ENCODE results near the gene PLA2G4E. TPM values are rescaled to one million over a fixed set of nuclear protein-coding genes. Genes with fewer than 3 reads are reported as not detected.
A peak's percentile ranks its signal among the peaks of the same experiment; 100 is the strongest.

Gene PLA2G4E
- total RNA-seq, 1 experiment from 2014 or later: 1.8 TPM

GRCh38 chr15:41935566-41936020 is 85.2 kb downstream of the PLA2G4E start:
- Histone ChIP-seq H3K4me3 (ENCODE audit: low read depth, low read length) (no peak overlapping the region), H3K4me1 (peaks cover 14% of the 10 kb centered on the region), H3K9me3 (no peaks in the 10 kb centered on the region), H3K36me3 (ENCODE audit: control insufficient read depth, insufficient read depth, low read length) (no peaks in the 10 kb centered on the region; the same call in none of the 2 replicates), H3K27me3 (replicated peaks; ENCODE audit: control insufficient read depth, insufficient read depth, low read length) (no peaks in the 10 kb centered on the region)
- TF ChIP-seq CTCF (IDR thresholded peaks at IDR 0.05; ENCODE audit: insufficient read depth in 1 of 2, low read depth in 1 of 2, low read length in 1 of 2, severe bottlenecking in 1 of 2, unreplicated experiment in 1 of 2): no peak
- DNase-seq: no peak
- Mint-ChIP-seq H3K27me3 (ENCODE audit: insufficient read depth, unreplicated experiment) (no peaks in the 10 kb centered on the region), H3K9me3 (ENCODE audit: unreplicated experiment) (no peaks in the 10 kb centered on the region), H3K36me3 (ENCODE audit: insufficient read depth, unreplicated experiment) (peaks cover 64% of the 10 kb centered on the region), H3K27ac (ENCODE audit: unreplicated experiment) (no peak overlapping the region), H3K4me3 (ENCODE audit: unreplicated experiment) (no peak overlapping the region), H3K4me1 (ENCODE audit: low read depth, unreplicated experiment) (peaks cover 38% of the 10 kb centered on the region)
- ChIA-PET CTCF (interaction anchor here (1.6 kb wide), 1 partner anchor 31 kb away, joined by 3 read pairs; no protein-coding TSS in a partner anchor), POLR2A (no interaction called here)
- intact Hi-C loops (cut with micrococcal nuclease; ENCODE audit: unreplicated experiment): no loop called here
- BruUV-seq (replicated peaks): no TSS peak

DNA sequence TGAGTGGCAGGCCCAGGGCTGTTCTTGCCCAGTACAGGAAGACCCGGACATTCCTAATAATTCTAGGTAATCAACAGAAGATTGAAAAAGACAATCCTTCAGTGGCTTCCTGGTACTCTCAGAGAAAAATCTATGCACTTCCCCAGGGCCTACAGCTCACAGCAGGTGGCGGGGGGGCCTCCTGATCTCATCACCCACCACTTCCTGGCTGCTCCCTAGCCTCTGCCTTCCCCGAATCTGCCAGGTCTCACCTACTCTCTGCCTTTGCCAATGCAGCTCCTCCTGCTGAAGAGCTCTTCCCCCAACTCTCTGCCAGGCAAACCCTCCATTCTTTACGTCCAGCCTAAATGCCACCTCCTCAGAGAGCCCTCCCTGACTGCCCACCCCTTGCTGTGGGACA is 86.0 kb downstream of the PLA2G4E start:
- CTCF ChIA-PET: interaction anchor here (1.6 kb wide), 1 partner anchor 30 kb away, joined by 3 read pairs; no protein-coding TSS in a partner anchor
- no peaks in the 10 kb centered on the region for H3K9me3 Mint-ChIP-seq (ENCODE audit: unreplicated experiment)
- peaks cover 34% of the 10 kb centered on the region for H3K4me1 Mint-ChIP-seq (ENCODE audit: low read depth, unreplicated experiment)
- H3K4me3 ChIP-seq (ENCODE audit: low read depth, low read length): no peak overlapping the region
- H3K4me3 Mint-ChIP-seq (ENCODE audit: unreplicated experiment): peak overlapping the region; percentile 49
- no peaks in the 10 kb centered on the region for H3K27me3 ChIP-seq (replicated peaks; ENCODE audit: control insufficient read depth, insufficient read depth, low read length)
- DNase-seq: no peak
- no peak for TF ChIP-seq CTCF (IDR thresholded peaks at IDR 0.05; ENCODE audit: insufficient read depth in 1 of 2, low read depth in 1 of 2, low read length in 1 of 2, severe bottlenecking in 1 of 2, unreplicated experiment in 1 of 2)
- H3K36me3 Mint-ChIP-seq (ENCODE audit: insufficient read depth, unreplicated experiment): peaks cover 57% of the 10 kb centered on the region
- H3K4me1 ChIP-seq: peaks cover 22% of the 10 kb centered on the region
- peak overlapping the region; percentile 45 for H3K27ac Mint-ChIP-seq (ENCODE audit: unreplicated experiment)
- no peaks in the 10 kb centered on the region for H3K27me3 Mint-ChIP-seq (ENCODE audit: insufficient read depth, unreplicated experiment)
- intact Hi-C loops (cut with micrococcal nuclease; ENCODE audit: unreplicated experiment): no loop called here
- POLR2A ChIA-PET: interaction anchor here (0.6 to 0.8 kb wide), 2 partner anchors 38 to 119 kb away, joined by 4 to 9 read pairs; partner anchors contain the start of gene EHD4
- BruUV-seq (replicated peaks): no TSS peak
- no peaks in the 10 kb centered on the region; the same call in none of the 2 replicates for H3K36me3 ChIP-seq (ENCODE audit: control insufficient read depth, insufficient read depth, low read length)
- H3K9me3 ChIP-seq: no peaks in the 10 kb centered on the region

DNA sequence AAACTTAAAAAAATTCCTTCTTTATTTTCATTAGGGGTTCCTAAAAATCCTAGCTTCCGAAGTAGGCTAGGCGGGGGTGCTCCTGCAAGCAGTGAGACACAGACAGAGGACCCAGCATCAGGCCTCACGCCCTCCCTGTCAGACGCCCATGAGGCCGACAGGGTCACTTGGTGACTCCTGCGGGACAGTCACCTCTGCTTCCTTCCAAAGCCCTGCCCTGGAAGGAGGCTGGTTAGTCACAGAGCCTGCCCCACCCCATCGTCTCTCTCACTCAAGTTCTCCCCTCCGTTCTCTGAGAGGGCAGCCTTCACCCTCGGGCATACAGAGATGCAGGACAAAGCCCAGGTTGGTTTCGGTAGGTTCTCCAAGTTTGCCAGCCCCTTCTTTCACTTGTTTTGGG is 87.1 kb downstream of the PLA2G4E start:
- Mint-ChIP-seq H3K27me3 (ENCODE audit: insufficient read depth, unreplicated experiment) (no peaks in the 10 kb centered on the region), H3K36me3 (ENCODE audit: insufficient read depth, unreplicated experiment) (peaks cover 55% of the 10 kb centered on the region), H3K4me3 (ENCODE audit: unreplicated experiment) (no peak overlapping the region), H3K27ac (ENCODE audit: unreplicated experiment) (no peak overlapping the region), H3K9me3 (ENCODE audit: unreplicated experiment) (no peaks in the 10 kb centered on the region), H3K4me1 (ENCODE audit: low read depth, unreplicated experiment) (peaks cover 38% of the 10 kb centered on the region)
- CTCF ChIA-PET: interaction anchor here (0.6 kb wide), 1 partner anchor 56 kb away, joined by 3 read pairs; no protein-coding TSS in a partner anchor
- H3K9me3 ChIP-seq: no peaks in the 10 kb centered on the region
- no peaks in the 10 kb centered on the region for H3K27me3 ChIP-seq (replicated peaks; ENCODE audit: control insufficient read depth, insufficient read depth, low read length)
- H3K4me1 ChIP-seq: peaks cover 32% of the 10 kb centered on the region
- POLR2A ChIA-PET: no interaction called here
- H3K36me3 ChIP-seq (ENCODE audit: control insufficient read depth, insufficient read depth, low read length): no peaks in the 10 kb centered on the region; the same call in none of the 2 replicates
- no peak for DNase-seq
- TF ChIP-seq CTCF (IDR thresholded peaks at IDR 0.05; ENCODE audit: insufficient read depth in 1 of 2, low read depth in 1 of 2, low read length in 1 of 2, severe bottlenecking in 1 of 2, unreplicated experiment in 1 of 2): no peak
- no TSS peak for BruUV-seq (replicated peaks)
- intact Hi-C loops (cut with micrococcal nuclease; ENCODE audit: unreplicated experiment): no loop called here
- no peak overlapping the region for H3K4me3 ChIP-seq (ENCODE audit: low read depth, low read length)

Measured in Caco-2 (cell line).